Activated naive CD4-positive, alpha-beta T cell treated with anti-CD3 and anti-CD28 coated beads, Interleukin-2, amount 50 U/mL, for 72 hours (primary cell): ENCODE measurements around the gene RRP36. TPM values are rescaled to one million over a fixed set of nuclear protein-coding genes. Genes with fewer than 3 reads are reported as not detected.

Source experiments
- ATAC-seq, 2 donors: fragments of 150-1000 bp; cut with Tn5 transposase; 2 replicates each; pipeline ENCODE4 v1.10.0; 2021; ENCODE audit warnings: mild to moderate bottlenecking in 2 of 2, moderate library complexity in 2 of 2
- DNase-seq, 2 donors: peaks; one replicate each; pipeline ENCODE4 v3.0.0; 2021 to 2022; ENCODE audit warnings: low spot score in 2 of 2
- H3K27ac Mint-ChIP-seq, 2 donors: one replicate each; pipeline ENCODE4 v1.8.0; 2022; ENCODE audit warnings: mild to moderate bottlenecking in 2 of 2, mixed read lengths in 2 of 2
- H3K36me3 Mint-ChIP-seq, 2 donors: one replicate each; pipeline ENCODE4 v1.8.0; 2022; ENCODE audit warnings: mixed read lengths in 2 of 2
- H3K9me3 Mint-ChIP-seq, 2 donors: one replicate each; pipeline ENCODE4 v1.8.0; 2022; ENCODE audit warnings: mixed read lengths in 2 of 2
- total RNA-seq, 2 donors: library from RNA; stranded (reverse); gene quantifications; one replicate each; pipeline ENCODE4 v1.2.3, GENCODE V29; 2022

Gene RRP36
- 10 to 100 TPM; 45.6 to 46.9 TPM for total RNA-seq

- peaks cover 12 to 13% of the 10 kb centered on the region in 2 donors for H3K36me3 Mint-ChIP-seq
- H3K9me3 Mint-ChIP-seq, result no peaks in the 10 kb centered on the region
- DNase-seq (peak; percentile 71 to 79), ATAC-seq (peak; percentile 87 to 93)
- H3K27ac Mint-ChIP-seq, result peak within 1 kb of the TSS; percentile 86 to 95
Measured at GRCh38 chr6:43021270-43022047, at the start of gene RRP36. TSS of gene RRP36 (plus strand) at chr6:43021623. CDS start at chr6:43021655, 32 bp downstream.

GRCh38 chr6:42971746-42972327, 49.6 kb upstream of the RRP36 start:
- ATAC-seq (no peak), DNase-seq (no peak)
- H3K9me3 Mint-ChIP-seq, result no peaks in the 10 kb centered on the region
- H3K36me3 Mint-ChIP-seq, result peaks cover 0 to 13% of the 10 kb centered on the region in 2 donors
- H3K27ac Mint-ChIP-seq, result peak overlapping the region; percentile 11 to 70

GRCh38 chr6:42973926-42974325, 47.5 kb upstream of the RRP36 start:
- ATAC-seq, result no peak
- Mint-ChIP-seq H3K36me3 (peaks cover 5 to 22% of the 10 kb centered on the region in 2 donors), H3K9me3 (no peaks in the 10 kb centered on the region), H3K27ac (peak overlapping the region in 1 of 2 donors; percentile 60)
- no peak for DNase-seq

- no peaks in the 10 kb centered on the region for H3K9me3 Mint-ChIP-seq
- H3K27ac Mint-ChIP-seq, result peak overlapping the region; percentile 41 to 44
- ATAC-seq (no peak), DNase-seq (no peak)
- H3K36me3 Mint-ChIP-seq, result peaks cover 5 to 22% of the 10 kb centered on the region in 2 donors
Measured at GRCh38 chr6:42974919-42975505, 46.4 kb upstream of the RRP36 start.

GRCh38 chr6:42978487-42978838, 43.0 kb upstream of the RRP36 start:
- ATAC-seq (peak in 1 of 2 donors; percentile 12), DNase-seq (peak in 1 of 2 donors; percentile 60)
- Mint-ChIP-seq H3K36me3 (peaks cover 5 to 16% of the 10 kb centered on the region in 2 donors), H3K27ac (peak overlapping the region; percentile 90 to 92), H3K9me3 (no peaks in the 10 kb centered on the region)

- ATAC-seq, result peak; percentile 92 to 95
- H3K36me3 Mint-ChIP-seq, result peaks cover 9 to 16% of the 10 kb centered on the region in 2 donors
- no peaks in the 10 kb centered on the region for H3K9me3 Mint-ChIP-seq
- DNase-seq, result peak; percentile 89 to 91
- peak within 1 kb of the TSS; percentile 90 to 93 for H3K27ac Mint-ChIP-seq
Measured at GRCh38 chr6:42978839-42979522, 42.4 kb upstream of the RRP36 start, which contains the start of gene PEX6. TSS of gene PEX6 (minus strand) at chr6:42979181. CDS start at chr6:42979150, 31 bp downstream.

GRCh38 chr6:42979523-42980177, 41.8 kb upstream of the RRP36 start:
- Mint-ChIP-seq H3K9me3 (no peaks in the 10 kb centered on the region), H3K36me3 (peaks cover 11 to 16% of the 10 kb centered on the region in 2 donors), H3K27ac (peak overlapping the region; percentile 90 to 93)
- no peak for DNase-seq
- peak; percentile 34 to 50 for ATAC-seq

- Mint-ChIP-seq H3K9me3 (no peaks in the 10 kb centered on the region), H3K27ac (peak overlapping the region in 1 of 2 donors; percentile 1), H3K36me3 (peaks cover 18 to 22% of the 10 kb centered on the region in 2 donors)
- no peak for DNase-seq
- no peak for ATAC-seq
Measured at GRCh38 chr6:42981836-42982235, 39.6 kb upstream of the RRP36 start.

- ATAC-seq, result peak; percentile 85 to 94
- peaks cover 13% of the 10 kb centered on the region in 2 donors for H3K36me3 Mint-ChIP-seq
Measured at GRCh38 chr6:42984001-42984923, 37.2 kb upstream of the RRP36 start, which contains the start of gene PPP2R5D. TSS of gene PPP2R5D (plus strand) at chr6:42984570. CDS start at chr6:42984678, 108 bp downstream.

GRCh38 chr6:42984924-42985475, 36.4 kb upstream of the RRP36 start:
- no peaks in the 10 kb centered on the region for H3K9me3 Mint-ChIP-seq
- H3K27ac Mint-ChIP-seq, result peak overlapping the region; percentile 92 to 98
- ATAC-seq (no peak), DNase-seq (peak in 1 of 2 donors; percentile 20)
- peaks cover 13% of the 10 kb centered on the region in 2 donors for H3K36me3 Mint-ChIP-seq

More at GRCh38 chr6:42984001-42984923, 37.2 kb upstream of the RRP36 start, which contains the start of gene PPP2R5D:
- Mint-ChIP-seq H3K27ac (peak within 1 kb of the TSS; percentile 92 to 98), H3K9me3 (no peaks in the 10 kb centered on the region)
- peak; percentile 94 to 97 for DNase-seq

- Mint-ChIP-seq H3K27ac (peak overlapping the region; percentile 4 to 92), H3K36me3 (peaks cover 13% of the 10 kb centered on the region in 2 donors), H3K9me3 (no peaks in the 10 kb centered on the region)
- ATAC-seq, result no peak
- DNase-seq, result no peak
Measured at GRCh38 chr6:42987533-42988451, 33.6 kb upstream of the RRP36 start.

GRCh38 chr6:42988486-42989020, 32.9 kb upstream of the RRP36 start:
- no peaks in the 10 kb centered on the region for H3K9me3 Mint-ChIP-seq
- peaks cover 13% of the 10 kb centered on the region in 2 donors for H3K36me3 Mint-ChIP-seq
- ATAC-seq (no peak), DNase-seq (no peak)
- H3K27ac Mint-ChIP-seq, result peak overlapping the region; percentile 4 to 50

GRCh38 chr6:42989923-42990322, 31.5 kb upstream of the RRP36 start:
- Mint-ChIP-seq H3K27ac (peak overlapping the region in 1 of 2 donors; percentile 57), H3K36me3 (peaks cover 7 to 11% of the 10 kb centered on the region in 2 donors), H3K9me3 (no peaks in the 10 kb centered on the region)
- DNase-seq (no peak), ATAC-seq (no peak)

GRCh38 chr6:42993445-42993844, 28.0 kb upstream of the RRP36 start:
- H3K27ac Mint-ChIP-seq, result no peak overlapping the region
- no peaks in the 10 kb centered on the region for H3K9me3 Mint-ChIP-seq
- no peaks in the 10 kb centered on the region for H3K36me3 Mint-ChIP-seq
- ATAC-seq, result no peak
- DNase-seq, result no peak
